Natural killer cell (primary cell): ENCODE measurements around the gene MAN2B2. TPM values are rescaled to one million over a fixed set of nuclear protein-coding genes. Genes with fewer than 3 reads are reported as not detected.

Experiments
- ATAC-seq, 3 donors: fragments of 150-1000 bp in 2 of 3; fragments of 200-7000 bp in 1 of 3; cut with Tn5 transposase; 1 replicate in 1 of 3; 2 replicates in 2 of 3; pipeline ENCODE4 v1.10.0; 2021; ENCODE audit warnings: mild to moderate bottlenecking in 2 of 3, moderate library complexity in 2 of 3
- DNase-seq, 2 donors: peaks; one replicate each; pipeline versions ENCODE4 v3.0.0 to v3.0.0-alpha.2; 2013 to 2021; ENCODE audit warnings: mixed read lengths in 1 of 2
- H3K27ac ChIP-seq: one replicate; pipeline ENCODE4 v1.5.1; 2013; ENCODE audit warnings: mild to moderate bottlenecking, low read length
- H3K27me3 ChIP-seq: one replicate; pipeline ENCODE4 v1.6.1; 2013; ENCODE audit warnings: low read length; ENCODE audit not compliant: control insufficient read depth, insufficient read depth
- H3K36me3 ChIP-seq: one replicate; pipeline ENCODE4 v1.6.1; 2013; ENCODE audit warnings: low read length; ENCODE audit not compliant: control insufficient read depth, insufficient read depth
- H3K4me1 ChIP-seq: one replicate; pipeline ENCODE4 v1.6.1; 2013; ENCODE audit warnings: low read length; ENCODE audit not compliant: control insufficient read depth, insufficient read depth
- H3K4me3 ChIP-seq: one replicate; pipeline ENCODE4 v1.5.1; 2013; ENCODE audit warnings: low read length
- H3K9me3 ChIP-seq: one replicate; pipeline ENCODE4 v1.6.1; 2013; ENCODE audit warnings: low read length; ENCODE audit not compliant: control insufficient read depth, insufficient read depth
- H3K27ac Mint-ChIP-seq, 2 donors: one replicate each; pipeline ENCODE4 v1.8.0; 2022; ENCODE audit warnings: mild to moderate bottlenecking in 2 of 2, mixed read lengths in 2 of 2, moderate library complexity in 1 of 2
- H3K27me3 Mint-ChIP-seq, 2 donors: one replicate each; pipeline ENCODE4 v1.8.0; 2022; ENCODE audit warnings: low read depth in 2 of 2, mixed read lengths in 2 of 2
- H3K36me3 Mint-ChIP-seq: one replicate; pipeline ENCODE4 v1.8.0; 2022; ENCODE audit warnings: mixed read lengths
- H3K4me1 Mint-ChIP-seq, 2 donors: one replicate each; pipeline ENCODE4 v1.8.0; 2022; ENCODE audit warnings: mixed read lengths in 2 of 2
- H3K4me3 Mint-ChIP-seq: one replicate; pipeline ENCODE4 v1.8.0; 2022; ENCODE audit warnings: mild to moderate bottlenecking, moderate library complexity, mixed read lengths
- H3K9me3 Mint-ChIP-seq, 2 donors: one replicate each; pipeline ENCODE4 v1.8.0; 2022; ENCODE audit warnings: mixed read lengths in 2 of 2
- WGBS: methylation state at CpG from one replicate; pipeline ENCODE4 v1.1.7; 2013; ENCODE audit warnings: missing lambda C conversion rate; ENCODE audit not compliant: insufficient coverage; 5-methylcytosine and 5-hydroxymethylcytosine counted together
- intact Hi-C: fragments of 100-400 bp; cut with micrococcal nuclease; formaldehyde crosslinking; loops from one replicate; pipeline ENCODE4 v1.14.2; 2022
- total RNA-seq, 4 donors: library from RNA; stranded (reverse); fragments of 120-200 nt in 1 of 4; gene quantifications; one replicate each; pipeline versions ENCODE4 v1.2.3 to v1.2.4, GENCODE V29; 2013 to 2022
- TF ChIP-seq, protein P1 (sequence below): fragments of 200-600 bp; IDR thresholded peaks from one replicate; pipeline ENCODE4 v1.8.0; 2022; ENCODE audit warnings: antibody characterized with exemption

Gene MAN2B2
- total RNA-seq, 3 donors from 2014 or later (not counting 1 experiment from before 2014, with no cell fraction given), result 34.5 to 47.8 (median 39.0) TPM

DNA sequence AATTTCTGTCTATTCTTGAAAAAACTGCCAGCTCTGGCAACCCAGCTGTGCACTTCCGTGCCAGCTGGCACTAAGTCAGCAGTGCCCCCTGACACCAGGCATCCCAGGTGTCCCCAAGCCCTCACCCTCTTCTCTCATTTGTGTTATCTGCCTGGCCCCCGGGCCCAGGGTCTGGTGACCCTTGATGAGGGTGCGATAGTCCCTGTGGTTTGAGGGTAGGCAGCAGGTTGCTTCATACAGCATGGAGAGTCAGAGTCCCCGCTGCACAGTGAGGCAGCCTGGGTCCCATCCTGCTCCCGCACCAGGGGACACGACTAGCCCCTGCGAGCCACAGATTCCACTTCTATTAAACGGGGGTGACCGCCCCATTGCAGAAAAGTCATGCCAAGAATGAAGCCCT lies 1.9 kb downstream of the MAN2B2 start:
- Histone ChIP-seq H3K27me3 (no peaks in the 10 kb centered on the region), H3K4me1 (peaks cover 24% of the 10 kb centered on the region), H3K36me3 (peaks cover 35% of the 10 kb centered on the region), H3K4me3 (no peak overlapping the region), H3K27ac (no peak overlapping the region), H3K9me3 (no peaks in the 10 kb centered on the region)
- no peak for ATAC-seq
- Mint-ChIP-seq H3K9me3 (peaks cover 4% of the 10 kb centered on the region in 2 donors), H3K27me3 (no peaks in the 10 kb centered on the region), H3K4me1 (peaks cover 0 to 33% of the 10 kb centered on the region in 2 donors), H3K4me3 (peak overlapping the region; percentile 76), H3K27ac (peak overlapping the region in 1 of 2 donors; percentile 71), H3K36me3 (peaks cover 7% of the 10 kb centered on the region)
- 97% methylated on average over 9 of the region's 9 CpGs for WGBS
- TF ChIP-seq, protein P1, sequence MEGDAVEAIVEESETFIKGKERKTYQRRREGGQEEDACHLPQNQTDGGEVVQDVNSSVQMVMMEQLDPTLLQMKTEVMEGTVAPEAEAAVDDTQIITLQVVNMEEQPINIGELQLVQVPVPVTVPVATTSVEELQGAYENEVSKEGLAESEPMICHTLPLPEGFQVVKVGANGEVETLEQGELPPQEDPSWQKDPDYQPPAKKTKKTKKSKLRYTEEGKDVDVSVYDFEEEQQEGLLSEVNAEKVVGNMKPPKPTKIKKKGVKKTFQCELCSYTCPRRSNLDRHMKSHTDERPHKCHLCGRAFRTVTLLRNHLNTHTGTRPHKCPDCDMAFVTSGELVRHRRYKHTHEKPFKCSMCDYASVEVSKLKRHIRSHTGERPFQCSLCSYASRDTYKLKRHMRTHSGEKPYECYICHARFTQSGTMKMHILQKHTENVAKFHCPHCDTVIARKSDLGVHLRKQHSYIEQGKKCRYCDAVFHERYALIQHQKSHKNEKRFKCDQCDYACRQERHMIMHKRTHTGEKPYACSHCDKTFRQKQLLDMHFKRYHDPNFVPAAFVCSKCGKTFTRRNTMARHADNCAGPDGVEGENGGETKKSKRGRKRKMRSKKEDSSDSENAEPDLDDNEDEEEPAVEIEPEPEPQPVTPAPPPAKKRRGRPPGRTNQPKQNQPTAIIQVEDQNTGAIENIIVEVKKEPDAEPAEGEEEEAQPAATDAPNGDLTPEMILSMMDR, result no peak
- intact Hi-C loops, result no loop called here
- DNase-seq, result no peak

DNA sequence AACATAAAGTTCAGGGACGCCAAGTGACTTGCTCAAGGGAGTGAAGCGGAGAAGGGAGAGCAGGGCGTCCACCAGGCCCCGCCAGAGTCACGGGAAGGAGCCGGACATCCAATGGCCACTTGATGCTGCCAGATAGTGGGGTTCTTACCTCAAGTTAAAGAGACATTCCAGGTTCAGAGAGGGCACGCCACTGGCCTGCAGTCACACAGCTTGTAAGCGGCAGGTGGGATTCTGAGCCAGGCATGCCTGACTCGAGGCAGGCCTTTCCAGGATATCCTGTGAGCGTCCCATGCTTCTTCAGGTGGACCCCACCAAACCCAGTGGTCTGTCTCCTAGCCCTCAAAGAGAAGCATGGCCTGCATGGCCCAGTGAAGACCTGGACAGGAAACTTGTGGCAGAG lies 2.4 kb downstream of the MAN2B2 start:
- no peak overlapping the region for H3K27ac ChIP-seq
- Mint-ChIP-seq H3K4me1 (peaks cover 0 to 37% of the 10 kb centered on the region in 2 donors), H3K27ac (peak overlapping the region in 1 of 2 donors; percentile 71), H3K9me3 (peaks cover 4% of the 10 kb centered on the region in 2 donors), H3K27me3 (no peaks in the 10 kb centered on the region), H3K4me3 (peak overlapping the region; percentile 76), H3K36me3 (peaks cover 7% of the 10 kb centered on the region)
- DNase-seq, result no peak
- H3K27me3 ChIP-seq, result no peaks in the 10 kb centered on the region
- no peaks in the 10 kb centered on the region for H3K9me3 ChIP-seq
- no peak for ATAC-seq
- TF ChIP-seq, protein P1, result no peak
- H3K4me1 ChIP-seq, result peaks cover 24% of the 10 kb centered on the region
- H3K4me3 ChIP-seq, result no peak overlapping the region
- H3K36me3 ChIP-seq, result peaks cover 35% of the 10 kb centered on the region
- 98% methylated on average over 10 of the region's 10 CpGs for WGBS
- intact Hi-C loops, result no loop called here

DNA sequence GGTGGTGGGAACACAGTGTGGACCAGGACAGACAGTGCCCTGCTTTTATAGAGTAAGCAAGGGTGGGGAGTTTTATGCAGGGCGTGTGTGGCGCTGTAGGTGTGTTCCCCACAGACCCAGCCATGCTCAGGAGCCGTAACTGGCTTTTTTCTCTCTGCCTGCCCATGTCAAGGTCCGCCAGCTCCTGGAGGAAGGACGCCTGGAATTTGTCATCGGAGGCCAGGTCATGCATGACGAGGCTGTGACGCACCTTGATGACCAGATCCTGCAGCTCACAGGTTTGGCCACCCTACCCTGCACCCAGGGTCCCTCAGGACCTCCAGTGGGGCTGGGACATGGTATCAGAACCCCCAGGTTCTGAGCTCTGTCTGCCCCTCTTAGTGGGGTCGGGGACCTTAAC lies 3.2 kb downstream of the MAN2B2 start:
- TF ChIP-seq, protein P1, result no peak
- intact Hi-C loops, result no loop called here
- DNase-seq (no peak), ATAC-seq (no peak)
- peak overlapping the region in 1 of 2 donors; percentile 18 for H3K27ac Mint-ChIP-seq
- H3K36me3 Mint-ChIP-seq, result peaks cover 7% of the 10 kb centered on the region
- H3K27ac ChIP-seq, result no peak overlapping the region
- no peak overlapping the region for H3K4me3 ChIP-seq
- peaks cover 39% of the 10 kb centered on the region for H3K36me3 ChIP-seq
- H3K4me1 ChIP-seq, result peaks cover 24% of the 10 kb centered on the region
- 97% methylated on average over 9 of the region's 9 CpGs for WGBS
- H3K9me3 Mint-ChIP-seq, result peaks cover 4% of the 10 kb centered on the region in 2 donors
- H3K4me3 Mint-ChIP-seq, result no peak overlapping the region
- no peaks in the 10 kb centered on the region for H3K27me3 ChIP-seq
- peaks cover 0 to 37% of the 10 kb centered on the region in 2 donors for H3K4me1 Mint-ChIP-seq
- H3K27me3 Mint-ChIP-seq, result no peaks in the 10 kb centered on the region
- no peaks in the 10 kb centered on the region for H3K9me3 ChIP-seq

DNA sequence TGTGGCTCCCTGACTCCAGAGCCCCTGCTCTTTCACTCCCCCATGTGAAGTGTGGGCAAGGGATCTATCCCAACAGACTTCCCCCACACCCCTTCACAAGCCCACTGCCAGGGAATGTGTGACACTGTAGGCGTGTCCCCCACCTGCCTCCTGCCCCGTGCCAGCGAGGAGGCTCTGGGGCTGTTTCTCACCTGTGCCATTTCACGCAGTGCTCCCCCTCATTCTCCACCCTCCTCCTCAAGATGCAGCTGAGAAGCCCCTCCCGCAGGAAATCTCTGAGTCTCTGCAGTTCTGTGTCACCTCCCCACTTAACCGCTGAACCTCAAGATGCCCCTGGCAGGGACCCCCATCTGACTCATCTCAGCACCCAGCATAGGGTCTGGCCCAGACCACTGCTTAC lies 5.4 kb downstream of the MAN2B2 start:
- peak overlapping the region in 1 of 2 donors; percentile 58 for H3K27ac Mint-ChIP-seq
- no peak for DNase-seq
- H3K9me3 Mint-ChIP-seq, result peaks cover 4% of the 10 kb centered on the region in 2 donors

More for the DNA sequence above, 5.4 kb downstream of the MAN2B2 start:
- Histone ChIP-seq H3K27me3 (no peaks in the 10 kb centered on the region), H3K9me3 (no peaks in the 10 kb centered on the region), H3K4me3 (no peak overlapping the region), H3K27ac (no peak overlapping the region), H3K4me1 (peaks cover 10% of the 10 kb centered on the region), H3K36me3 (peaks cover 41% of the 10 kb centered on the region)
- 96% methylated on average over 6 of the region's 6 CpGs for WGBS
- Mint-ChIP-seq H3K27me3 (no peaks in the 10 kb centered on the region), H3K4me1 (peaks cover 0 to 36% of the 10 kb centered on the region in 2 donors), H3K4me3 (no peak overlapping the region), H3K36me3 (peaks cover 7% of the 10 kb centered on the region)
- no peak for ATAC-seq
- intact Hi-C loops, result no loop called here
- TF ChIP-seq, protein P1, result no peak
